ENCODE data around the gene ZIC5.

DNA sequence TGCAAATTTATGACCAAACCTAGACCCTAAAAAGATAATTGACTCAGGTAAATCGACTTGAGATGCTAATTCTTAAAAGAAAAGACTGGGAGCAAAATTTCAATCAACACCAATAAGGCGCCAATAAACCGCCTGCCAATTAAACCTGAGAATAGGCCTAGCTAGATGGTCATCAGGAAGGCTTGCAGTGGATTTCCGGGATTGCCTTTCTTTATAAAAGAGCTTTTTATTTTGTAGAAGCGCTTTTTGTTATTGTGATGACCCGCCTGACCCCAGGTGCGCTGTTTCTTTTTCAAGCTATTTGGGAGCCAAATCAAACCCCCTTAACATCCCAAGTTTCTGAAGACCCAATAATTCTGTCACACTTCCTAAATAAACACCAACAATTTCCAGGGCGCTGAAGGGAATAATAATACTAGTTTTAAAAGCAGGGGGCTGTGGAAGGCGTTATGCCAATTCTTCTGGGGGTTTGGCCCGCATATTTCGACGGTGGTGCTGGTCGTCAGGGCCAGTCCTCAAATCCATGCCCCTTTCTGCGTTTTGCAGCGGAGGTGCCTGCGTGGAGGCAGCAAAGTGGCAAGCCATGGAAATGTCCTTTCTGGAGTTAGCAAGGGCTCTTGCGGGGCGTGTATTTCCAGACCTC, 2.9 kb upstream of the ZIC5 start:
- TF ChIP-seq EP300 (IDR thresholded peaks at IDR 0.05) = no peak
- TF ChIP-seq, protein P1, sequence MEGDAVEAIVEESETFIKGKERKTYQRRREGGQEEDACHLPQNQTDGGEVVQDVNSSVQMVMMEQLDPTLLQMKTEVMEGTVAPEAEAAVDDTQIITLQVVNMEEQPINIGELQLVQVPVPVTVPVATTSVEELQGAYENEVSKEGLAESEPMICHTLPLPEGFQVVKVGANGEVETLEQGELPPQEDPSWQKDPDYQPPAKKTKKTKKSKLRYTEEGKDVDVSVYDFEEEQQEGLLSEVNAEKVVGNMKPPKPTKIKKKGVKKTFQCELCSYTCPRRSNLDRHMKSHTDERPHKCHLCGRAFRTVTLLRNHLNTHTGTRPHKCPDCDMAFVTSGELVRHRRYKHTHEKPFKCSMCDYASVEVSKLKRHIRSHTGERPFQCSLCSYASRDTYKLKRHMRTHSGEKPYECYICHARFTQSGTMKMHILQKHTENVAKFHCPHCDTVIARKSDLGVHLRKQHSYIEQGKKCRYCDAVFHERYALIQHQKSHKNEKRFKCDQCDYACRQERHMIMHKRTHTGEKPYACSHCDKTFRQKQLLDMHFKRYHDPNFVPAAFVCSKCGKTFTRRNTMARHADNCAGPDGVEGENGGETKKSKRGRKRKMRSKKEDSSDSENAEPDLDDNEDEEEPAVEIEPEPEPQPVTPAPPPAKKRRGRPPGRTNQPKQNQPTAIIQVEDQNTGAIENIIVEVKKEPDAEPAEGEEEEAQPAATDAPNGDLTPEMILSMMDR (IDR thresholded peaks at IDR 0.05) = no peak
- TF ChIP-seq, protein P2, sequence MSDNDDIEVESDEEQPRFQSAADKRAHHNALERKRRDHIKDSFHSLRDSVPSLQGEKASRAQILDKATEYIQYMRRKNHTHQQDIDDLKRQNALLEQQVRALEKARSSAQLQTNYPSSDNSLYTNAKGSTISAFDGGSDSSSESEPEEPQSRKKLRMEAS (IDR thresholded peaks at IDR 0.05) = no peak
- TF ChIP-seq MAFK (IDR thresholded peaks at IDR 0.05; ENCODE audit: partially characterized antibody) = no peak
- no peak for TF ChIP-seq CBX8 (IDR thresholded peaks at IDR 0.05)
- TF ChIP-seq POLR2A (IDR thresholded peaks at IDR 0.05; ENCODE audit: low read length) = no peak
